ENCODE results near the gene FRRS1L. TPM values are rescaled to one million over a fixed set of nuclear protein-coding genes. Genes with fewer than 3 reads are reported as not detected.

The FRRS1L gene, protein sequence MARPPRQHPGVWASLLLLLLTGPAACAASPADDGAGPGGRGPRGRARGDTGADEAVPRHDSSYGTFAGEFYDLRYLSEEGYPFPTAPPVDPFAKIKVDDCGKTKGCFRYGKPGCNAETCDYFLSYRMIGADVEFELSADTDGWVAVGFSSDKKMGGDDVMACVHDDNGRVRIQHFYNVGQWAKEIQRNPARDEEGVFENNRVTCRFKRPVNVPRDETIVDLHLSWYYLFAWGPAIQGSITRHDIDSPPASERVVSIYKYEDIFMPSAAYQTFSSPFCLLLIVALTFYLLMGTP
- under 1 TPM; 0.52 to 0.81 TPM for total RNA-seq
- long read RNA-seq = 0 reads

DNA sequence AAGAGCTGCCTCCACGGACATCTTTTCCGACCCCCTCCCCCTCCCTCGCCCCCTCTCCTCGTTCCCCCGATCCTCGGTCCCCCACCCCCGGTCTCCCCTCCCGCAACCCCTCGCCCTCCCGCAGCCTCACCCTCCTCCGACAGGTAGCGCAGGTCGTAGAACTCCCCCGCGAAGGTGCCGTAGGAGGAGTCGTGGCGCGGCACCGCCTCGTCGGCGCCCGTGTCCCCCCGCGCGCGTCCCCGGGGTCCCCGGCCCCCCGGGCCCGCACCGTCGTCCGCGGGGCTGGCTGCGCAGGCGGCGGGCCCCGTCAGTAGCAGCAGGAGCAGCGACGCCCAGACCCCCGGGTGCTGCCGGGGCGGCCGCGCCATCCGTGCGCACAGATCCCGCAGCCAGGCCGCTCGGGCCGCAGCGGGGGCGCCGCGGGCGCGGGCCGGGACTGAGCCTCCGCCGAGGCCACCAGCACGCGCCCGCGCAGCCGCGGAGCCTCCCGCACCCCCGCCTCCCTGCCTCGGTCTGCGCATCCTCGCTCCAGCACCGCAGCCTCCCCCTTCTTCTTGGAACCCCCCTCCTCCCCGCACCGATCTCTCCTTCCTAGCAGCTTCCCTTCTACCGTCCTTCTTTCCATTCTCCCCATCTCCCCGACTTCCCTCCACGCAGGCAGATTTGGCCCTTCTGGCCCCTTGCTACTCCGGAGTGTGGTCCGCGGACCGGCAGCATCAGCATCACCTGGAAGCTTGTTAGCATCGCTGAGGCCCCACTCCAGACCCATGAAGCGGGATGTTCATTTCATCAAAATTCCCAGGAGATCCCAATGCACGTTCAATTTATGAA is at the start of gene FRRS1L:
Gene FRRS1L, minus strand, starts transcription at position 479 of the 831 bp plus-strand sequence. Its CDS starts 111 bp downstream, at position 368.
- intact Hi-C loops (cut with DNase I, micrococcal nuclease) = no loop called here
- DNase-seq = no peak
- ATAC-seq = no peak

GRCh38 chr9:109214414-109214813 is 47.4 kb upstream of the FRRS1L start:
- ATAC-seq (no peak), DNase-seq (no peak)
- intact Hi-C loops (cut with DNase I, micrococcal nuclease) = no loop called here

- ATAC-seq (no peak), DNase-seq (no peak)
- intact Hi-C loops (cut with DNase I, micrococcal nuclease) = no loop called here
Measured at GRCh38 chr9:109213285-109214121, 46.5 kb upstream of the FRRS1L start.

GRCh38 chr9:109212768-109213167 is 45.7 kb upstream of the FRRS1L start:
- intact Hi-C loops (cut with DNase I, micrococcal nuclease) = no loop called here
- no peak for ATAC-seq
- no peak for DNase-seq

- intact Hi-C loops (cut with DNase I, micrococcal nuclease) = no loop called here
- ATAC-seq = peak; percentile 54
- no peak for DNase-seq
Measured at GRCh38 chr9:109206670-109207069, 39.6 kb upstream of the FRRS1L start.

DNA sequence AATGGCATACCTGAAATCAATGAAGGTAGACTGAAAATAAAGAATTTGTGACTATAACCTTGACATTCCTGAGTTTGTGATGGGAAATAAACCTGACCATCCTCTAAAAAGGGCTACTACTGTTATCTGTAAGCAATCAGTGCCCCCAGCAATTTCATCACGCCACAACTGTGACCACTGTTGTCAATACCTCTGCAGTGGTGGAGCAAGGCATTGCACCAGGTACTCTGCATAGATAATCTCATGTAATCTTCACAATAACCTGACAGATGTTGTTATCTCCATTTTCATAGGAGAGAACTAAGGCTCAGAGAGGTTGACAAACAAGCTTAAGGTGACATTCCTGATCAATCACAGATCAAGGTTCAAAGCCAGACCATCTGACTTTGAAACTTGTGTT is 38.5 kb upstream of the FRRS1L start:
- intact Hi-C loops (cut with DNase I, micrococcal nuclease) = no loop called here
- DNase-seq (no peak), ATAC-seq (no peak)

DNA sequence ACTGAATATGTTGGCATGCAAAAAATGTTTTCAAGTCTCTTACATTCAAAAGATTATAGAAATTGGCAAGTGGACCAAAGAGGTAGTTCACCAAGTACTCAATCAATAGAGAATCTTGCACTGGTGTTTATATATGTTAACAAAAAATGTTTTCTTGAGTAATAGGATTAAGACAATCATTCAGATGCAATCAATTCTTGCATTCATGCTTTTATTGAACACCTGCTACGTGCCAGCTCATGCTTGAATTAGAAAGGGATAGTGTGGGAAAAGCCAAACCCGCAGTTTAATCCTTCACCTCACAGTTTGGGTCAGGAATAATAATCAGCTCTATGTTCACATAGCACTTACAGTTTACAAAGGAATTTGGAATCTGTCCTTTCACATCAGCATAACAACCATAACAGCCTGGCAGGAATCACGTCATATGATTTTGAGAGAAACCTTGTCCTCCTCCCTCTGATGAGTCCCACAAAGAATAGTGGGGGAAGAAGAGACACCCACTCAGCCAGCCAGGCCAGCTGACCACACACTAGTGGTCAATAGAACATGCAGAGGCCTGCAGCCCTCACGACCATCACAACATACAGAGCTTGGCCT is 36.8 kb upstream of the FRRS1L start:
- no peak for ATAC-seq
- DNase-seq = no peak
- intact Hi-C loops (cut with DNase I, micrococcal nuclease) = no loop called here

GRCh38 chr9:109199676-109200075 is 32.6 kb upstream of the FRRS1L start:
- intact Hi-C loops (cut with DNase I, micrococcal nuclease) = no loop called here
- ATAC-seq = no peak
- no peak for DNase-seq

GRCh38 chr9:109198736-109199382 is 31.8 kb upstream of the FRRS1L start:
- intact Hi-C loops (cut with DNase I, micrococcal nuclease) = no loop called here
- ATAC-seq (peak; percentile 42), DNase-seq (no peak)

GRCh38 chr9:109193974-109194556 is 27.0 kb upstream of the FRRS1L start:
- ATAC-seq = no peak
- intact Hi-C loops (cut with DNase I, micrococcal nuclease) = no loop called here

DNA sequence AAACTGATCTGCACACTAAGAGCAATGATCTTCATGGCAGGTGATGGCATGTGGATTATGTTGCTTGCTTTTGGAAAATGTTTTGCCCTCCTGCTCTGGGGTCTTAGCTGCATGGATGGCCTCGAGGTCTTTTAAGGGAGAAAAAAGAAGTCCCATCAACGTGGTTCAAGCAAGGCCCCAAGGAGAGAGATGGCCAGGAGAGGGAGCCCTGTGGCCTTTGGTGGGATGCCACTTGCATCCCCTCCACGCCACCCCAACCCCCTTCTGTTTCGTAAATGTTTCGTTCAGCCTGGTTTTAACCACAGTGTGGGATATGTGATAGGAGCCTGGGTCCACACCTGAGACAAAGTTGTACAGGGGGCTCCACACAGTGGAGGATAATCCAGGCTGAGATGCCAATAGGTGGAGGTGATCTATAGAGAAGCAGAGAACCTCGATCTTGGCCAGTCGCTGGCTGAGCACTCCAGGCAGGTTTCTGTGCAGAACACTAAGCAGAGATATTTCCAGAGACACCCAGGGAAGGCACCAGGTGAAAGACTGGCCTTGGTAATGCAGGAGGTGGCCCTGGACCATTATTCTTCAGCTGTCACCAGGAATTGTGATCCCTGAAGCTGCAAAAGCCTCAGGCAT is 25.8 kb upstream of the FRRS1L start:
- intact Hi-C loops (cut with DNase I, micrococcal nuclease) = no loop called here
- ATAC-seq = peak; percentile 88
- peak; percentile 38 to 68 for DNase-seq

More at GRCh38 chr9:109193974-109194556, 27.0 kb upstream of the FRRS1L start:
- DNase-seq = no peak

GRCh38 chr9:109191746-109192145 is 24.7 kb upstream of the FRRS1L start:
- intact Hi-C loops (cut with DNase I, micrococcal nuclease) = no loop called here
- DNase-seq = no peak
- no peak for ATAC-seq

DNA sequence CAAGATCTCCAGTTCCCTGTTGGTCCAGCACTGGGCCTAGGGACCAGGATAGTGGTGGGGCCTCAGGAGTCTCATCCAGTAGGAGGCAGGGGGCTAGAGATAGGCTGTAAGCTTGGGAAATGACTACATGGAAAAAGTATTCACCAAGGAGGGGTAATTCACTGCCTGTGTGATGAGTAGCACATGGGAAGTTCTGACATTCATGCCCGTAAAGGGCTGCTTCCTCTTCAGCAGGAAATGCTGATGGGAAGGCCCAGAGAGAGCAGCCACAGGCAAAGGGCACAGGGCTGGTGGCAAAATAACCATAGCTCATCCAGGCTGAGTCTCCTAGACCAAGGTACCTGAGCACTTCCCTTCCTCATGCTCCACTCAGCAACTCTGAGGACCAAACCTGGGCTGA is 23.1 kb upstream of the FRRS1L start:
- intact Hi-C loops (cut with DNase I, micrococcal nuclease) = no loop called here
- ATAC-seq (no peak), DNase-seq (no peak)

- DNase-seq (no peak), ATAC-seq (no peak)
- intact Hi-C loops (cut with DNase I, micrococcal nuclease) = no loop called here
Measured at GRCh38 chr9:109186857-109187520, 19.9 kb upstream of the FRRS1L start.

DNA sequence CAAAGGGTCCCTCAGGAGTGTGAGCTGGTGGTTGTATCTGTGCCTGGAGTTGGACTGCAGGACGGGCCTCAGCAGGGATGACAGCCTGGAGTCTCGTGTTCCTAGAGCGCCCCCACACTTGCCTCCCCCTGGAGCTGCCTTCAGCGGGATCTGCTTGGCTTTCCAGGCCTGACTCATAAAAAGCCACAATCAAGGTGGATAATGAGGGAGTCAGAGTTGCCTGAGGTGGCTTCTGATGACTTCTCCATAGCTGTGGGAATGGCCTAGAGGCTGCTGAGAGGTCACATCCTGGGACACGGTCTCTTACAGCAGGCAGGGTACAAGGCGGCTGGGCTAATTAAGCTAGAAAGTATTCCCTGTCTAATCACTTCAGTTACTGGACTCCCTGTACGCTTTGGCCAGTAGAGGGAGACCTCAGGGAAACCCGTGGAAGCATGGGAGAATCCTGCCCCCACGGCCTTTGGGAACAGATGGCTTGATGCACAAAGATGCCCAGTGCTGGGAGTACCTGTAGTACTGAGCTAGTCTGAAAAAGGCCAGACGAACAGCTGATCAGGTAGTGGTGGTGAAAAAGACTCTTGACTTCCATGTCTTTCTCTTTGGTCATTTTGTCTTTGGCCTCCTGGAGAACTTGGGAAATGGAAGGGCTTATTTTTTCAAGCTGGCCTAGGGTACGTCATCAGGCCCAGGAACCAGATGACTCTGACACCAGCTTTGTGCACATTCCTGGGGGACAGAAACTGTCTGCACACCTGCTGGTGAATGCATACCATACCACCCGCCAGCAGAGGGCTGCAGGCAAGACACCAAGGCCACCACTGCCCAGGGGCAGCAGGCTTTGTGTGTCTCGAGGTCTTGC is 16.1 kb upstream of the FRRS1L start:
- intact Hi-C loops (cut with DNase I, micrococcal nuclease) = no loop called here
- peak; percentile 89 for ATAC-seq
- DNase-seq = peak; percentile 34 to 48

DNA sequence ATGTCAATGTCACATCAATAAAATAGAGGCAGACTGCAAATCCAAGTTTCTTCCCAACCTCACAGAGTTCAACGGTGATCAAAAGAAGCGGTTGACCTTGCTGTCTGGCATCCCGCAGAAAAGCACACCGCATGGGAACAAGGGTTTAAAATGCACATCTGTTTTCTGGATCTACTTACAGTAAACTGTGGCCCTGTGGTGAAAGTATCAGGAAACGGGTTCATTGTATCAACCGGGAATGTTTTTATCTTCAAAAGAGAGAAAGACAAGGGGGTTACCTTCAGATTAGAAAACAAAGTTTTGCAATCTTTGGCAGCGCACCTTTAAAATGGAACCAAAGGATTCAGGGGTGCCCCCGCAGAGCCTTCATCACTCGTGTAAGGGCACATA is 15.5 kb upstream of the FRRS1L start:
- intact Hi-C loops (cut with DNase I, micrococcal nuclease) = no loop called here
- DNase-seq = no peak
- no peak for ATAC-seq
